Medulla oblongata (tissue), 1 donor: ENCODE data around the gene PPP1R15B.
A peak's percentile ranks its signal among the peaks of the same experiment; 100 is the strongest.

Source experiments
- DNase-seq: peaks from one replicate; pipeline ENCODE4 v3.0.0-alpha.2; 2015; ENCODE audit errors: extremely low spot score

PPP1R15B gene

DNA sequence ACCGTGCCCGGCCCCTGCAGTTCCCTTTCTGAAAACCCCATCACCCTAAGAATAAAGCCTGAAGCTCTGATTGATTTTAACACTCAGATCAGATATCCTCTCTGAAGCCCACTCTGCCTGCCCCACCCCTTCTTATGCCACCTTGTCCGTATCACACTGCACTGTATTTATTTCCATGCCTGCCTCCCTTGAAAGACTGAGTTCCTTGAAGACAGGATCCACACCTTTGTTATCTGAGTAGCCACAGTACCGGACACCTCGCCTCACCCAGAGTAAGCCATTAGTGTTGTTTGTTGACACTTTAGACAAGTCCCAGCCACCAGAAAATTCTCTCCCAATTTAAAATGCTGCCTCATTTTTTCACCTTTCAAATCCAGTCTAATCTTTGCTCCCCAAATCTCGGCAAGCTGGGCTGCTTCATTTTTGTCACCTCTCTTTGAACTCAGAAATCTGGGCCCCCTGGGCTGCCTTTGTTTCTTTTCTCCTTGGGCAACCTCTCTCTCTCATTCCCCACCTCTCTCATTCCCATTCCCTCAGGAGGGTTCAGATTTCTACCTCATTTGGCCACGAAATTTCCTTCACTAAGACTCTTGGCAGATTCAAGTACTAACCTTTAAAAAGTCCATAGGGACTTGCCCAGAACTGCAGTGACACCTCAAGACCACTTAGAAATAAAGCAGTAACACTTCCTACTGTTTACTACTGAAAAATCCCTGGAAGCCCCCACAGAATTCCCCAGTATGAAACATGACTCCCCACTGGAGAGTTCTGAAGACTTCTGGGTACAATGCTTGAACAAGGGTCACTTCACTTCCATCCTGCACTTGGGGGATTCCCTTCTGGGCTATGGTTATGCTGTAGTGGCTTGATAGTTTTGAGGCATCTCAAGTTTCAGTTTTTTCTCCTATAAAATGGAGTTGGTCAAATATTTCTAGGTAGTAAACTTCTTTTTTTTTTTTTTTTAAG lies 8.7 kb upstream of the PPP1R15B start:
- no peak for DNase-seq

DNA sequence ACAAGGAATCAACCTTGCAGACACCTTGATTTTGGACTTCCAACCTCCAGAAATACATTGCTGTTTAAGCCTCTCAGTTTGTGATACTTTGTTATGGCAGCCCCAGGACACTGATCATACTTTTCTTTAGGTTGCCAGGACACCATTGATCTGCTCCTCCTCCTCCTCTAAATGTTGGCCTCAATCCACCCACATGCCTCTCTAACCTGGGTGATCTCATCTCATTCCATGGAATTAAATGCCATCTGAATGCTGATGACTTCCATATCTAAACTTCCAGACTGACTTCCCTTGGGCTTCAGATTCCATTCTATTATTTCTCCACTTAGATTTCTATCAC lies 7.4 kb upstream of the PPP1R15B start:
- no peak for DNase-seq

DNA sequence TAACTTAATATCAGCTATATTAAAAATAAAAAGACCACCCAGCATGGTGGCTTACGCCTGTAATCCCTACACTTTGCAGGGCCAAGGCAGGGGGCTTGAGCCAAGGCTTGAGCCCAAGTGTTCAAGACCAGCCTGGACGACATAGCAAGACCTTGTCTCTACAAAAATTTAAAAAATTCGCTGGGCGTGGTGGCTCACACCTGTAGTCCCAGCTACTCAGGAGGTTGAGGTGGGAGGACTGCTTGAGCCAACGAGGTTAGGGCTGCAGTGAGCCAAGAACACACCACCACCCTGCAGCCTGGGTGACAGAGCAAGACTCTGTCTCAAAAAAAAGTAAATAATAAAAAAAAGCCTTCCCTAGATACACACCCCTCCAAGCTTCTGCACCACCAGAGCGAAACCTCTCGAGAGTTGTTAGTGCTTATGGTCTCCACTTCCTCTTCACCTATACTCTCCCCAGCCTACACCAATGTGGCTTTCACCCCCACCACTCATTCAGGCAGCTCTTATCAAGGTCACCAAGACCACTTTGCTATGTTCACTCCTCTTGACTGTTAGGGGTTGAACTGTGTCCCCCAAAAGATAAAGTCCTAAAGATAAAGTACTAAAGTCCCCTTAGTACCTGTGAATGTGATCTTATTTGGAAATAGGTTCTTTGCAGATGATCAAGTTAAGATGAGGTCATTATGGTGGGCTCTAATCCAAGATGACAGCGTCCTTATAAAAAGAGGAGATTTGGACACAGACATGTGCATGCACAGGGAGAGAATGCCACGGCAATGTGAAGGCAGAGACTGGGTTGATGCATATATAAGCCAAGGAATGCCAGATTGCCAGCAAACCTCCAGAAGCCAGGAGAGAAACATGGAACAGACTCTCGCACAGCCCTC lies 6.8 kb upstream of the PPP1R15B start:
- no peak for DNase-seq

DNA sequence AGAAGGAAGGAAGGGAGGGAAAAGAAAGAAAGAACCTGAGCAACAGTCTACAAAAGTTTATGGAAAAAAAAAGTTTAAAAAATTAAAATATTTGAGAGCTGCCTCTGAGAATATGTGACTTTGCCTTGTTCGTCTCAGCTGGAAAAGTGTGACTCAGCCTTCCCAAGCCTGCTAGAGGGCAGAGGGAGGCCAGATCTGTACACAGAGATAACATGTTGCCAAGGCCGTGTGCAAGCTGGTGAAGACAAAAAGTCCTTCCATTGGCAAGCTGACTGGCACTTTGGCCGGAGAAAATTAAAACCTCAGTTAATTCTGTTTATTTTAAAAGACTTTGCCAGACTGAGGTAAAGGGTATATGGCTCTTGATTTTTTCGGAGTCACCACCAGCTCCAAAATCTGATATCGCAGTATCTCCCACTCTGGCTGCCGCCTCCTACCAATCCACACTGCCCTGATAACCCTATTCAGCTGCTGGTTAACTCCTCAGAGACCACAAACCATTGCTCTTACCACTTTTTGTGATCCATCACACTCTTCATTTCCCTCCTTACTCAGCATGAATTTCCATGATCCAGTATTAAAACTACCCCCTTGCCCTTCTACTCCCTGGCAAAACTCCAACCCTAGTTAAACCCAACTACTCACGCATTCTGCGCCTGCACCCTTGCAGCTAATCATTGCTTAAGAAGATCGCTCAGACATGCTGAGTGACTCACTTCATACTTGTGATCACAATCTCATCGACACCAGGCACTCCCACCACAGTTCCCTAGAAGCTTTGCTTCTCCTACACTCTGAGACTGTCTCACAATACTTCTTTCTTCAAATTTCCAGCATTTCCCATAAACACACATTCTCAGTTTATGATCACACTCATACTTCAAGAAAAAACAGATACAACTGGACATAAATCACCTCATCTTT lies 5.7 kb upstream of the PPP1R15B start:
- DNase-seq, result peak; percentile 40

DNA sequence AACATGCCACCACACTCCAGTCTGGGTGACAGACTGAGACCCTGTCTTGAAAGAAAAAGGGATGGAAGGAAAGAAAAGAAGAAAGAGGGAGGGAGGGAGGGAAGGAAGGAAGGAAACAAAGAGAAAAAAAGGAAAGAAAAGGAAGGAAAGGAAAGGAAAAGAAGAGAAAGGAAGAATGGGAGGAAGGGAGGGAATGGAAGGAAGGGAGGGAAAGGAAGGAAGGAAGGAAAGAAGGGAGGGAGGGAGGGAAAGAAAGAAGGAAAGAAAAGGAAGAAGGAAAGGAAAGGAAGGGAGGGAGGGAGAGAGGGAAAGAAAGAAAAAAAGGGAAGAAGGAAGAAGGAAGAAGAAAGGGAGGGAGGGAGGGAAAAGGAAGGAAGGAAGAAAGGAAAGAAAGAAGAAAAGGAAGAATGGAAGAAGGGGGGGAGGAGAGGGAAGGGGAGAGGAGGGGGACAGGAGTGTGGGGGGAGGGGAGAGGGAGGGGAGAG lies 5.0 kb upstream of the PPP1R15B start:
- DNase-seq, result no peak

DNA sequence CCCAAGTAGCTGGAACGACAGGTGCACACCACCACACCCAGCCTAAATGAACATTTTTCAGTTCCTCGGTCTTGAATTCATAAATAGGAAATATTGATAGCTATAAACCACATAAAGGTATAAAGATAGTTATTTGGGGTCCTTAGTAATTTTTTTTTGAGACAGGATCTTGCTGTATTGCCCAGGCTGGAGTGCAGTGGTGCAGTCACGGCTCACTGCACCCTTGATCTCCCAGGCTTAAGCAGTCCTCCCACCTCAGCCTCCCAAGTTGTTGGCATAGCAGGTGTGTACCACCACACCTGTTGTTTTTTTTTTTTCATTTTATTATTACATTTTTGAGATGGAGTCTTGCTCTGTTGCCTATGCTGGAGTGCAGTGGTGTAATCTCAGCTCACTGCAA lies 3.7 kb upstream of the PPP1R15B start:
- DNase-seq, result no peak

DNA sequence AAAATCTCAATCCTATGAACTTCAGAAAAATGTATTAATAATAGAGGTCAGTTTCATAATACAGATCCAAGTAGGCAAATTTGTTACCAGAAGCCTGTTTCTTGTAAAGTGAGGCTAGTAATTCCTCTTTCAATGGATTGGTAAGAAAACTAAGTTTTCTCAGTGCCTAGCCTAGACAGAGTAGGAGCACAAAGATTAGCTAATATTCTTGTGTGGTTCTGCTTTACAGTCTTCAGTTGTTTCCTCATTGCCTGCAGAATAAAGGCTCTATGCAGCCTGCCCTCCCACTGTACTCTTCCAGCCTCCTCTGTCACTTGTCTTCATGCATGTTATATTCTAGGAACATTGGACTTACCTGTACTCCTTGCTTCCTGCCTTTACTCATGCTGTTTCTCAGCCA lies 2.4 kb upstream of the PPP1R15B start:
- no peak for DNase-seq

DNA sequence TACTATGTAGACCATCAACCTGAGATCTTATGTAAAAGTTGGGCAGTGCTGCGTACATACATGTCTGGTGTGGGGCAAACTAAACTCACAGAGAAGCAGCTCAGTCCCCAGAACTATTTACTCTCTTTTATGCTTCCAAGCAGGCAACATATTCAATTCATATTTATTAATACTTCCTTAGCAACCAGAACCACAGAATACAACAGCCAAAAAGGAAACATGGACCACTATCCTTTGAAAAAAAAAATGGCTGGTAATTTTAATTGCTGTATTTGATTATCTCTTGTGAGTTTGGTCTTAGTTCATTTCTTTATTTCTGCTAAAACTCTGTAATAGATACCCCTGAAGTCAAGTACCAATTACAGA lies 1.5 kb upstream of the PPP1R15B start:
- DNase-seq, result no peak

DNA sequence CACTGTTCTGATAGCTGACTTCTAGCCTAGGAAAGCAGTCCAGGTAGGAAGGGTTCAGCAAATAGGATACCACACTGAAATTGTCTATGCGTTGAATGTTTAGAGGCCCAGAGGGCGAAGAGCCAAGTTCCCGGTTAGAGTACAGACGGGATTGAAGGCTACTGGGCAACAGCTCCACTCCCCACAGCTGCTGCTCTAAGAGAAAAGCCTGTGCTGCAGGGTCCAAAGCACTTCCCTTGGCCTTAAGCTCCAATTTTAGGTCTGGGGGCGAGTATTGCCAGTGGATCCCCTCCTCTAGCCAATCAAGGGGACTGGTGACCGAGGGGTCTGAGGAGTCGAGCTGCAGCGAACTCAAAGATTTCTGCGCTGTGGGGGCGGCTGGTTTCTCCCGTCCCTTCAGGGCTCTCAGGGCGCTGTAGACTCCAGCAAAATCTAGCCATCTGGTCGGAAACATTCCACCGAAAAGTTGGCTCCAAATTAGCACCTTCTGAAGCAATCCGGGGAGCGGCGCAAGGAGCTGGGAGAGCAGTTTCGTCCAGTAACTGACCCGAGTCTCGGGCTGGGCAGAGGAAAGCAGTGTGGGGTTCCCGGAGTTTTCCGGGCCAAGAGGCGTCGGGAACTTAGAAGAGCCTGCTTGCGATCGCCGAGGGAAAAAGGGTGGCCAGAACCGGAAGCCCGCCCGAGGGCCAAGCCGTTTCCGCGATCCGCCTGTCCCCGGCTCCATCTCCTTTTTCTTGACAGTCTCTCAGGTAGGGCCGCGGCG lies 748 bp downstream of the PPP1R15B start:
- peak; percentile 59 for DNase-seq

DNA sequence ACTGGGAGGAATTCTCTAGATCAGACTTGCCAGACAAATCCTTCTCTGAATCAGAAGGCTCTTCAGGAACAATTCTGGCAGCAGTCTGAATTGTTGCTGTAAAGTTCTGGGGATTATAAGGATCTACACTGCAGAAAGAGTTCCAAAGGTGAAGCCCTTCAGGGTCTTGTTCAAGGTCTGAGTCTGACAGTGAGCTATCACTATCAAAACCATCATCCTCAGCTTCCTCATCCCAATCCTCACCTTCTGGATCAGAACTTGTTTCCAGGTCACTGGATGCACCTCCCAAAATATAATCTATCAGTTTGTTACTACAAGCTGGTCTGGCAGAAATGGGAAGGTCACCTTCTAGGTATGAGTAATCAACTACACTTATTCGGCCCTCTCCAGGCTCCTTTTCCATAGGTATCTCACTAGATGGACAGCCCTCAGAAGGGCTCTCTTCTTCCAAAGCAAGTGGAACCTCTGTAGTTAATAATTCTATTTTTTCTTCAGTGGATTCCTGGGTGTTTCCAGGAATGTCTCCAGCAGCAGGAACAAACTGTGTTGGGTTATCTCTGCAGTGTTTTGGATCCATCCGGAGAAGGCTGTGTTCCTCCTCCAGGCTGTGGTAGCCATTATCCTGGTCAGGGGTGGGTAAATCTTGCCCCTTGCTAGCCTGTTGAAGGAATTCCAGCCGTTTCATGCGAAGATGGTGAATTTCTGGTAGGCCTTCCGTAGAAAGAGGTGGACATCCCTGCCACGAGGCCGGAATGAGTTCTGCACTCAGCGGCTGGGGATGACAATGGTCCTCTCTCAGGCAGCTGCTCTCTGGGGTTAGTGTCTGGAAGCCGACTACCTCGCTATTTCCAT lies 1.6 kb downstream of the PPP1R15B start:
- no peak for DNase-seq

DNA sequence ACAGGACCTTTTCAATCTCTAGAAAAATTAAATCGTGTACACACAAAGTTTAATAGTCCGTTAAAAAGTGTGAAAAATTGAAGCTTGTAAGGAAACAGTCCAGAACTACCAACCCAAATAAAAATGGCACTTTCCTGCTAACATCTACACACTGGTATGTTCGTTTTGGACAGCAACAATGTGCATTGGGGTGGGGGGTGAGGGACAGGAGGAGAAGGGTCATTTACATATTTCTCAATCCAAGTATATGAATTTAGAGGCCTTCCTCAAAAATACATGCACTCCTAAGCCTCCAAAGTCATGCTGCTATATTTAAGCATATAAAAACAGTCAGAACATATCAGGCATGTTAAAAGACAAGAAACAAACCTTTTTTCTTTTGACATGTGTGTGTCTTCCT lies 2.5 kb downstream of the PPP1R15B start:
- peak; percentile 21 for DNase-seq

DNA sequence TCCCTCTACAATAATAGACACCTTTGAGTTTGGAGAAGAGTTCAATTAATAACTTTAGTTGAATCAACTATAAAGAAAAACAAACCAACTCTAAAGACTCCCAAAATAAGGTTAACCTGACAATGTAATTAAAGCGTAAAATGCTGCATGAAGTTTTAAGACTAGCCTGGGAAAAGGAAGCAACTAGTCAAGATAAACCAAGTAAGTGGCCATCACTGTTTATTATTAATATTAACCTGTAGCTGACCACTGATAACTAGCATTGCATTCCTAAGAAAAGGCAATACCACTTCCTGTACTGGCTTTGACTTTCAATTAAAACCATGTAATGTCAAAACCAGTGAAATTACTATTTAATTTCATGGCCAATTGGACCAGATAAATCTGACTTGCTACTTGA lies 3.0 kb downstream of the PPP1R15B start:
- no peak for DNase-seq

DNA sequence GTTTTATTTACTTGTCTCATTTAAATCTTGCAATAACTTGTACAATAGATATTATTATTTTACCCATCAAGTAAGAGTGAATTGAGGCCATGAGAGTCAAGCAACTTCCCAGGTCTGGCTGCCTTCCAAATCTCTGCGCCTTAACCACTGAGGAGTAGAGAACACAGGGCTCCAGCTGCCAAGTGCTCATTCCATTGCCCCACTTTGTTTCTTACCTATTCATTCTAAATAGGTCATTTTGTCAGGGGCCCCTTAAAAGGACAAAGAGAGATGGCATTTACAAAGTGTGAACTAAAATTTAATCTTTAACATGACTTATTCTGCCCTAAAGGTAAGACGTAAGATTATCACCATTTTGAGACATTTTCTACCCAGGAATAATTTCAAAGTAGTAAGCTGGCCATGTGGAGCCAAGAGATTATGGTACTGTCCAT lies 3.5 kb downstream of the PPP1R15B start:
- DNase-seq, result peak; percentile 85

DNA sequence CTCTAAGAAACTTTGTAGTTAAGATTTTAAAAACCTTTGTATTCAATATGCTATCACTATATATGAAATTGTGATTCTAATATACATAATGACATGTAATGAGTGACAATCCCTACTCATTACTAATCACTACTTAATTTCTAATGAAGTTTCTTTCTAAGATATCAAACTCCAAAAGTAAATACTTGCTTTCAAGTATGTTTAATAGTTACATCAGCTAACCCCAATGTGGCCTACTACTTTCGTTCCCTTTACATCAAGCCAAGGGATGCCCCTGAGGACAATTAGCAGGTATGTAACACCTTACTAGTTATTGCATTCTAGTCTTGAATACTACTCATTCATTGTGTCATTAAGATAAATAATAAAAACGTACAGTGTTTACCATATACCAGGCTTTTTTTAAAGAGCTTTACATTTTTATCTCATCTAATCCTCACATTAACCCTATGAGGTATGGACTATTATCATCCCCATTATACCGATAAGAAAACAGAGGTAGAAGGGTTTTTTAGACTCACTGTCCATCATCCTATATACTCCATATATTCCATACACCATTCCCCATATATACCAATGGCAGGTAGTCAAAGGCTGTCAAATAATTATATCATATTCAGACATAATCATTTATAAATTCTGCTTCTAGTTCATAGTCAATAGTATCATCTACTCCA lies 4.2 kb downstream of the PPP1R15B start:
- no peak for DNase-seq

DNA sequence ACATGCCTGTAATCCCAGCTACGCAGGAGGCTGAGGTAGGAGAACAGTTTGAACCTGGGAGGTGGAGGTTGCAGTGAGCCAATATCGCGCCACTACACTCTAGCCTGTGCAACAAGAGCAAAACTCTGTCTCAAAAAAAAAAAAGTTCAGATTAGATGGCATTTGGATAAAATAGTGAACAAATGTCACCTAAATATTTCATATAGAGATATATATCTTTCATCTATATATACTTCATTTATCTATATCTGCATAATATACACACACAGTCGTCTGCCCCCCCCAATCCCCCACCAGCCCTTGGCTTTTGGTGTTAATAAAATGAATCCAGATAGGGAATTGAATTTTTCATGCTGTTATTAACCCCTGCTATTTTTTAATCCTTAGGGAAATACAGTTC lies 5.0 kb downstream of the PPP1R15B start:
- no peak for DNase-seq

DNA sequence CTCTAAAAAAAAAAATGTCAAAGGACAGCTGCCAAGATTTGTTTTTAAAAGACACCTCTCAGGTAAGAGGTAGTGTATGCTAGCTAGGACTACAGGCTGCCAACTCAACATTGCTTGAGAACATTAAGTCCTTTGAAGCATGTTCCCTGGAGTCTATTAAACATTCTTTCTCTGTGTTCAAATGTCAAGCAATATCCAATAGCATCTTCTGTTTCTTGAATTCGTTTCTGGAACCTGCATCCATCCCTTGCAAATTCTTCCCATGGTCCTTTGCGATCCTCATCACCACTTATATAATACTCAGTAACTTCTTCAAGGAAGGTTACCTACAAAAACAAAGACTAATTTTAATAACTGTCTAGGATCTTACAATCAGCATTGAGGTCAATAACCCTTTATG lies 5.6 kb downstream of the PPP1R15B start:
- DNase-seq, result peak; percentile 9

DNA sequence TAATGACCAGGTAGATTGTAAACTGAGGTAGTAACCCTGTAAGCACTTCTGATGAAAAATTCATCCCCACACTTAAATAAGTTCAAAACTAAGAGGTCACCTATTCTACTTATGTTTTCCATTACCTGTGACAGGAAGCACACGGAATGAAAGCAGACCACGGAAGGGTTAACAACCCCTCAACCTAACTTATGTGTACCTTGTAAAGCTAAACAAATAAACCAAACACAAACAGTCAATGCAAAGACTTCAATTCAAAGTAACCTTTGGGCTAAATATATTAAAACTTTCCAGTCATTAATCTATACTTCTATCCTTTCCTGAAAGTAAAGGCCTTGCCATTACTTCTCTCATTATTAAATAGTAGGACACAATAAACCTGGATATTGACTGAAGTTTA lies 7.0 kb downstream of the PPP1R15B start:
- no peak for DNase-seq

DNA sequence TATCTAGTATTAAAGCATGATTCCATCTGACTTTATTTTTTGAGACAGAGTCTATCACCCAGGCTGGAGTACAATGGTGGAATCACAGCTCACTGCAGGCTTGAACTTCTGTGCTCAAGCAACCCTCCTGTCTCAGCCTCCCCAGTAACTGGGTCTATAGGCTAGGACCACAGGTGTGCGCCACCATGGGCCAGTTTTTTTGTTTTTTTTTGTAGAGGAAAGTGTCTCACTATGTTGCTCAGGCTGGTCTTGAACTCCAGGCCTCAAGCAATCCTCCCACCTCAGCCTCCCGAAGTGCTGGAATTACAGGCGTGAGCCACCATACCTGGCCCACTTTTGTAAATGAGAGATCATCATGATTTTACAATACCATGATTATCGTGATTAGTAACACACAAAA lies 9.2 kb downstream of the PPP1R15B start:
- no peak for DNase-seq

DNA sequence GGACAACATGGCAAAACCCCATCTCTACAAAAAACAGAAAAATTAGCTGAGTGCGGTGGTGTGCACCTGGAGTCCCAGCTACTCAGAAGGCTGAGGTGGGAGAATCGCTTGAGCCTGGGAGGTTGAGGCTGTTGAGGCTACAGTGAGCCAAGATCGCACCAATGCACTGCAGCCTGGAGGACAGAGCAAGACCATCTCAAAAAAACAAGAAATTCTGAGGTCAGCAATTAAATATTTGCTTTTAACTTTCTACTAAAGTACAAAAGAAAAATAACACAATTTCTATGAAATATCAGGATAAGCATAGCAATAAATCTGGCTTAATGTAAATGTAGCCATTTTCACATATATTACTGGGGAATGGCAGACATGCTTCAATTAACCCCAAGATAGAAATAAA lies 9.9 kb downstream of the PPP1R15B start:
- no peak for DNase-seq
